ENCODE data around the gene PCID2.

PCID2 gene

GRCh38 chr13:113144255-113144629, 64.2 kb downstream of the PCID2 start:
- TF ChIP-seq YY1 (IDR thresholded peaks at IDR 0.05; ENCODE audit: insufficient read depth, insufficient read length) (no peak), SUZ12 (IDR thresholded peaks at IDR 0.05; ENCODE audit: extremely low read depth, insufficient read depth, insufficient read length) (no peak), ZNF274 (IDR thresholded peaks at IDR 0.05; ENCODE audit: low read depth, low read length) (no peak)
- H3K27me3 ChIP-seq (ENCODE audit: insufficient read depth, insufficient read length) = no peaks in the 10 kb centered on the region

GRCh38 chr13:113143466-113144254, 64.8 kb downstream of the PCID2 start:
- no peak for TF ChIP-seq ZNF274 (IDR thresholded peaks at IDR 0.05; ENCODE audit: low read depth, low read length)
- TF ChIP-seq YY1 (IDR thresholded peaks at IDR 0.05; ENCODE audit: insufficient read depth, insufficient read length) = no peak
- TF ChIP-seq SUZ12 (IDR thresholded peaks at IDR 0.05; ENCODE audit: extremely low read depth, insufficient read depth, insufficient read length) = no peak
- Histone ChIP-seq H3K4me3 (ENCODE audit: insufficient read length, low read depth) (no peak overlapping the region), H3K27me3 (ENCODE audit: insufficient read depth, insufficient read length) (no peaks in the 10 kb centered on the region), H3K9me3 (ENCODE audit: insufficient read depth, low read length) (no peaks in the 10 kb centered on the region), H3K36me3 (ENCODE audit: insufficient read depth, insufficient read length, low read length) (no peaks in the 10 kb centered on the region), H3K9ac (ENCODE audit: insufficient read length, low read depth) (no peak overlapping the region), H3K4me1 (ENCODE audit: insufficient read depth, insufficient read length) (peaks cover 11% of the 10 kb centered on the region)
- DNase-seq (ENCODE audit: low read depth, low spot score) = no peak

More at GRCh38 chr13:113144255-113144629, 64.2 kb downstream of the PCID2 start:
- no peak overlapping the region for H3K4me3 ChIP-seq (ENCODE audit: insufficient read length, low read depth)
- H3K9me3 ChIP-seq (ENCODE audit: insufficient read depth, low read length) = no peaks in the 10 kb centered on the region
- peaks cover 11% of the 10 kb centered on the region for H3K4me1 ChIP-seq (ENCODE audit: insufficient read depth, insufficient read length)
- no peaks in the 10 kb centered on the region for H3K36me3 ChIP-seq (ENCODE audit: insufficient read depth, insufficient read length, low read length)
- no peak overlapping the region for H3K9ac ChIP-seq (ENCODE audit: insufficient read length, low read depth)
- no peak for DNase-seq (ENCODE audit: low read depth, low spot score)

GRCh38 chr13:113142876-113143275, 65.6 kb downstream of the PCID2 start:
- TF ChIP-seq YY1 (IDR thresholded peaks at IDR 0.05; ENCODE audit: insufficient read depth, insufficient read length) (no peak), ZNF274 (IDR thresholded peaks at IDR 0.05; ENCODE audit: low read depth, low read length) (no peak), SUZ12 (IDR thresholded peaks at IDR 0.05; ENCODE audit: extremely low read depth, insufficient read depth, insufficient read length) (no peak)
- no peaks in the 10 kb centered on the region for H3K9me3 ChIP-seq (ENCODE audit: insufficient read depth, low read length)
- H3K4me1 ChIP-seq (ENCODE audit: insufficient read depth, insufficient read length) = peaks cover 11% of the 10 kb centered on the region
- H3K36me3 ChIP-seq (ENCODE audit: insufficient read depth, insufficient read length, low read length) = no peaks in the 10 kb centered on the region
- H3K9ac ChIP-seq (ENCODE audit: insufficient read length, low read depth) = no peak overlapping the region
- no peak for DNase-seq (ENCODE audit: low read depth, low spot score)
- no peak overlapping the region for H3K4me3 ChIP-seq (ENCODE audit: insufficient read length, low read depth)
- no peaks in the 10 kb centered on the region for H3K27me3 ChIP-seq (ENCODE audit: insufficient read depth, insufficient read length)

- Histone ChIP-seq H3K9me3 (ENCODE audit: insufficient read depth, low read length) (no peaks in the 10 kb centered on the region), H3K36me3 (ENCODE audit: insufficient read depth, insufficient read length, low read length) (no peaks in the 10 kb centered on the region), H3K9ac (ENCODE audit: insufficient read length, low read depth) (no peak overlapping the region), H3K4me1 (ENCODE audit: insufficient read depth, insufficient read length) (peaks cover 11% of the 10 kb centered on the region), H3K27me3 (ENCODE audit: insufficient read depth, insufficient read length) (no peaks in the 10 kb centered on the region), H3K4me3 (ENCODE audit: insufficient read length, low read depth) (no peak overlapping the region)
- no peak for DNase-seq (ENCODE audit: low read depth, low spot score)
- TF ChIP-seq YY1 (IDR thresholded peaks at IDR 0.05; ENCODE audit: insufficient read depth, insufficient read length) = no peak
- TF ChIP-seq ZNF274 (IDR thresholded peaks at IDR 0.05; ENCODE audit: low read depth, low read length) = no peak
- no peak for TF ChIP-seq SUZ12 (IDR thresholded peaks at IDR 0.05; ENCODE audit: extremely low read depth, insufficient read depth, insufficient read length)
These were observed 66.9 kb downstream of the PCID2 start for GRCh38 chr13:113141601-113141970.

- Histone ChIP-seq H3K27me3 (ENCODE audit: insufficient read depth, insufficient read length) (no peaks in the 10 kb centered on the region), H3K4me1 (ENCODE audit: insufficient read depth, insufficient read length) (peaks cover 11% of the 10 kb centered on the region), H3K9me3 (ENCODE audit: insufficient read depth, low read length) (no peaks in the 10 kb centered on the region), H3K9ac (ENCODE audit: insufficient read length, low read depth) (no peak overlapping the region), H3K36me3 (ENCODE audit: insufficient read depth, insufficient read length, low read length) (no peaks in the 10 kb centered on the region), H3K4me3 (ENCODE audit: insufficient read length, low read depth) (no peak overlapping the region)
- TF ChIP-seq YY1 (IDR thresholded peaks at IDR 0.05; ENCODE audit: insufficient read depth, insufficient read length) = no peak
- TF ChIP-seq SUZ12 (IDR thresholded peaks at IDR 0.05; ENCODE audit: extremely low read depth, insufficient read depth, insufficient read length) = no peak
- no peak for TF ChIP-seq ZNF274 (IDR thresholded peaks at IDR 0.05; ENCODE audit: low read depth, low read length)
- DNase-seq (ENCODE audit: low read depth, low spot score) = no peak
These were observed 67.5 kb downstream of the PCID2 start for GRCh38 chr13:113140677-113141600.

GRCh38 chr13:113139577-113139976, 68.9 kb downstream of the PCID2 start:
- H3K4me3 ChIP-seq (ENCODE audit: insufficient read length, low read depth) = no peak overlapping the region
- H3K4me1 ChIP-seq (ENCODE audit: insufficient read depth, insufficient read length) = peaks cover 11% of the 10 kb centered on the region
- DNase-seq (ENCODE audit: low read depth, low spot score) = no peak
- H3K9me3 ChIP-seq (ENCODE audit: insufficient read depth, low read length) = no peaks in the 10 kb centered on the region
- H3K9ac ChIP-seq (ENCODE audit: insufficient read length, low read depth) = no peak overlapping the region
- TF ChIP-seq YY1 (IDR thresholded peaks at IDR 0.05; ENCODE audit: insufficient read depth, insufficient read length) = no peak
- TF ChIP-seq SUZ12 (IDR thresholded peaks at IDR 0.05; ENCODE audit: extremely low read depth, insufficient read depth, insufficient read length) = no peak
- TF ChIP-seq ZNF274 (IDR thresholded peaks at IDR 0.05; ENCODE audit: low read depth, low read length) = no peak
- no peaks in the 10 kb centered on the region for H3K27me3 ChIP-seq (ENCODE audit: insufficient read depth, insufficient read length)
- no peaks in the 10 kb centered on the region for H3K36me3 ChIP-seq (ENCODE audit: insufficient read depth, insufficient read length, low read length)
